HG02981 (cell line): ENCODE data around the gene TMEM222.
"Not testable (repeated sequence)": the region's sequence is repeated elsewhere in the genome, so short reads cannot be mapped to it uniquely, and the experiment has no call there.

ENCODE experiments used
- ATAC-seq: cut with Tn5 transposase; IDR thresholded peaks from one replicate; pipeline ENCODE4 v1.9.1; 2021; ENCODE audit warnings: mild to moderate bottlenecking, moderate library complexity; ENCODE audit not compliant: unreplicated experiment

TMEM222 gene

GRCh38 chr1:27377760-27378495, 56.0 kb downstream of the TMEM222 start:
- no peak for ATAC-seq

GRCh38 chr1:27379564-27380122, 57.7 kb downstream of the TMEM222 start:
- ATAC-seq = no peak

- ATAC-seq = no peak
Measured at GRCh38 chr1:27380224-27380623, 58.3 kb downstream of the TMEM222 start.

GRCh38 chr1:27380766-27381733, 59.1 kb downstream of the TMEM222 start:
- ATAC-seq = no peak

DNA sequence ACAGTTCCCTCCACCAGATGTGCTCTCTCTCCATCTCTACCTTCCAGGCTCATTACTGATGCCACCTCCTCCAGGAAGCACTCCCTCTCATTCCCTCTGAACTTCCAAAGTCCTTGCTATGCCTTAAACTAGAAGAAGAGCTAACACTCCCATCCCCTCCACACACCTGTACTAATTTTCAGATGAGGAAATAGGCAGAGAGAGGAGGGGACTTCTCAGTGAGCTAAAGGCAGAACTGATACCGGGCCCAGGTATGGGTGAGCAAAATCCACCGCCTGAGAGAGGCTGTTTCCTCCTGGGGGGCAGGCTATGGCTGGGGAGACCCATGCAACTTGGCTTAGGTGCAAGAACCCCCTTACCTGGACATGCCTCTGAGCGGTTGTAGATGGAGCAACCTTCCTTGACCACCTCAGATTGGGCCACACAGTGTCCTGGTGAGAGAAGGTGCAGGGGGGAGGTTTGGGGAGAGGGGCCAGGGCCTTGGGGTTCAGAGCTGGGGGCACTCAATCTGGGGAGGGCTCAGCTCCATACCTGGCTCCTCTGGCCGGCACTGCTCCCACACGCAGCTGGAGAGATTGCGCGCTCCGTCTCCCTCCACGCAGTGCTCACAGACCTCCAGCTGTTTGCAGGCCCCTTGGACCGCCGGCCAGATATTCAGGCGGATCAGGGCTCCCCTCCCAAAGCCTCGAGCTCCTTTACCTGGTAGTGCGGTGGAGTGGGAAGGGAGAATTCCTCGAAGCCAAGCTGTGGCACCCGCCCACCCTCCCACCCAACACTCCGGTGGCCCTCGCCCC, 60.2 kb downstream of the TMEM222 start:
- ATAC-seq = no peak

DNA sequence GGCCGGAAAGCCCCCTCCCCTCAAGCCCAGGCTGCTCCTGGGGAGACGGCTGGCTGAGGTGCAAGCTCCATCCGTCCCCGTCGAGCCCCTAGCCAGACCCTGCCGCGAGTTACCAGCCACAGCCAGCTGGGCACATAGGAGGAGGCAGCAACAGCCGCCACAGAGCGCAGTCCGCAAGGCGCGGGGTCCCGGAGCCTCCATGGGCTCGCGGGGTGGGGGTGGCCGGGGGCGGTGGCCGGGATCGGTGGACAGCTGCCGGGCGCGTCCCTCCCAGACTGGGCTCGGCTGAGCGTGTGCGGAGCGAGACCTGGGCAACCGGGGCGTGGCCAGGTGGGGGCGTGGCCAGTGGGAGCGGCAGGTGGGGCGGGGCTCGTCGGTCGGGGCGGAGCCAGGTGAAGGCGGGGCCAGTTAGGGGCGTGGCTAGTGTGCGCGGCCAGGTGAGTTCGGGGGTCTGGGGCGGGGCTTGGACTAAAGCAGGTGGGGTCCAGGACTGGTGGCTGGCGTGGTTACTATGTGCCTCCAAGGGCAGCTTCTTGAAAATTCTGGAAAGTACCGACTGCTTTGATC, 61.2 kb downstream of the TMEM222 start, which contains the start of gene CD164L2:
Gene CD164L2 (minus strand): TSS at position 295 of the 567 bp plus-strand sequence. CDS start 94 bp downstream, at position 201.
- no peak for ATAC-seq

DNA sequence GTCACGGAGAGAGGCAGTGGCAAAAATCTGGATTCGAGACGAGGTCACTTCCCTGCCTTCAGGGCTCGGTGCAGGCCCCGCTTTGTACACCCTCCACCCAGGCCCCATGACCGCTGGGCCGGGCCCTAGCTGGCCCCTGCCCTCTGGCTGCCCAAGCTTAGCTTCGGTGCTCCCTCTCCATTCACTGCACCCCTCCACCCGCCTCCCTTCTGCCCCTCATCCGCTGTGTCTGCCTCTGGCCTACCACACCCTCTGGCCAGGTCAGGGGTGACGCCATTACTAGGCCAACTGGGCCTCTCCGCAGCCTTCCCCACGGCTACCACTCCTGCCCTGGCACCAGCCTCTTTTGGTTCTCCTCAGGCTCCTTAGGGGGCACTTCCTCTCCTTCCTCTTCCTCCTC, 61.7 kb downstream of the TMEM222 start:
- ATAC-seq = no peak

GRCh38 chr1:27384797-27385196, 62.8 kb downstream of the TMEM222 start:
- not testable (repeated sequence) for ATAC-seq
